Stomach (tissue), 9 donors: ENCODE results near the gene TRIM59. TPM values are rescaled to one million over a fixed set of nuclear protein-coding genes. Genes with fewer than 3 reads are reported as not detected.

Experiments
- DNase-seq, 2 donors: peaks; one replicate each; pipeline versions ENCODE4 v3.0.0 to v3.0.0-alpha.2; 2013 to 2019
- H3K27ac ChIP-seq, 5 donors: fragments of 200-600 bp in 4 of 5; sonication (generic) in 4 of 5; one replicate each; pipeline ENCODE4 v1.5.1; 2013 to 2019; ENCODE audit warnings: mild to moderate bottlenecking in 1 of 5, moderate library complexity in 1 of 5
- H3K27me3 ChIP-seq, 3 donors: fragments of 200-600 bp; sonication (generic); one replicate each; pipeline ENCODE4 v1.5.1; 2017 to 2019; ENCODE audit warnings: mixed run types in 1 of 3
- H3K36me3 ChIP-seq, 4 donors: fragments of 200-600 bp; sonication (generic); 1 replicate in 3 of 4; 2 replicates in 1 of 4; pipeline ENCODE4 v1.5.1; 2016 to 2019
- H3K4me1 ChIP-seq, 4 donors: fragments of 200-600 bp; sonication (generic); one replicate each; pipeline ENCODE4 v1.5.1; 2016 to 2019
- H3K4me3 ChIP-seq, 4 donors: fragments of 200-600 bp; sonication (generic) in 3 of 4; one replicate each; pipeline ENCODE4 v1.5.1; 2016 to 2019; ENCODE audit warnings: mild to moderate bottlenecking in 1 of 4
- H3K9me3 ChIP-seq, 4 donors: fragments of 200-600 bp; sonication (generic); one replicate each; pipeline ENCODE4 v1.5.1; 2016 to 2019
- CTCF ChIP-seq, 7 experiments: fragments of 450-650 bp in 4 of 7; fragments of 200-600 bp in 3 of 7; sonication (generic) in 3 of 7; IDR thresholded peaks; one replicate each; pipeline ENCODE4 v1.5.1; 2016 to 2019; ENCODE audit warnings: antibody characterized with exemption in 7 of 7, control low read depth in 2 of 7, mild to moderate bottlenecking in 1 of 7
- EP300 ChIP-seq: sonication (generic); formaldehyde crosslinking; IDR thresholded peaks from one replicate; pipeline ENCODE4 v1.6.1; 2017; ENCODE audit warnings: antibody characterized with exemption
- POLR2A ChIP-seq, 4 donors: fragments of 450-650 bp; IDR thresholded peaks; one replicate each; pipeline ENCODE4 v1.6.1; 2016; ENCODE audit warnings: antibody characterized with exemption in 4 of 4, control low read depth in 2 of 4, mild to moderate bottlenecking in 1 of 4, moderate library complexity in 1 of 4
- POLR2AphosphoS5 ChIP-seq, 3 donors: sonication (generic); formaldehyde crosslinking; IDR thresholded peaks; one replicate each; pipeline ENCODE4 v1.6.1; 2016; ENCODE audit warnings: antibody characterized with exemption in 3 of 3
- WGBS, 5 donors: extraction: QIAGEN DNeasy Blood & Tissue Kit in 3 of 5; methylation state at CpG; one replicate each; pipeline versions ENCODE4 v1.1.5 to v1.1.7; 2013 to 2018; 5-methylcytosine and 5-hydroxymethylcytosine counted together
- intact Hi-C: fragments of 100-400 bp; cut with DNase I; formaldehyde crosslinking; loops from one replicate; pipeline ENCODE4 v1.15.1; 2023; ENCODE audit warnings: low total_unique reads
- polyA plus RNA-seq, 3 donors: library from polyadenylated mRNA; stranded (reverse); fragments of 200-250 nt; gene quantifications; one replicate each; pipeline ENCODE4 v1.2.3, GENCODE V29; 2013
- total RNA-seq, 5 donors: library from RNA; depleted of rRNA; stranded (reverse); fragments of >200 nt; gene quantifications; one replicate each; pipeline versions ENCODE4 v1.1.0 to v1.2.3, GENCODE V29; 2014 to 2016
- donor health status: healthy with polysubstance abuse.
- donor health status: Bipolar disorder and iron deficiency.
- donor health status: healthy.

The TRIM59 gene
- total and polyA plus RNA-seq, 8 donors: 0.29 to 8.6 (median 1.3) TPM; not detected in 1

DNA sequence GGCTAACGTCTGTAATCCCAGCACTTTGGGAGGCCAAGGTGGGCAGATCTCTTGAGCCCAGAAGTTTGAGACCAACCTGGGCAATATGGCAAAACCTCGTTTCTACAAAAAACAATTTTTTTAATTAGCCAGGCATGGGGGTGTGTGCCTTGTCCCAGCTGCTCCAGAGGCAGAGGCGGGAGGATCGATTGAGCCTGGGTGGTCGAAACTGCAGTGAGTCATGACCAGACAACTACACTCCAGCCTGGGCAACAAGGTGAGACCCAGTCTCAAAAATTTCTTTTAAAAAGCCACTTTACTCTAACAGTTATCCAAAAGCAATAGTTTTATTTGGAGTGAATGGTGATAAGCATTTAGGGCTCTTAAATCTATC, 12.5 kb downstream of the TRIM59 start:
- intact Hi-C loops: no loop called here
- Histone ChIP-seq H3K9me3 (no peaks in the 10 kb centered on the region), H3K27ac (no peak overlapping the region), H3K27me3 (no peaks in the 10 kb centered on the region), H3K4me1 (no peaks in the 10 kb centered on the region), H3K4me3 (no peak overlapping the region), H3K36me3 (peaks cover 0 to 40% (median 34%) of the 10 kb centered on the region in 4 donors)
- TF ChIP-seq POLR2A (IDR thresholded peaks at IDR 0.05) (no peak), CTCF (IDR thresholded peaks at IDR 0.05) (no peak), POLR2AphosphoS5 (IDR thresholded peaks at IDR 0.05) (no peak), EP300 (no peak)
- 66 to 88% (median 84%) methylated on average over 5 of the region's 5 CpGs for WGBS, 5 donors
- DNase-seq: no peak

DNA sequence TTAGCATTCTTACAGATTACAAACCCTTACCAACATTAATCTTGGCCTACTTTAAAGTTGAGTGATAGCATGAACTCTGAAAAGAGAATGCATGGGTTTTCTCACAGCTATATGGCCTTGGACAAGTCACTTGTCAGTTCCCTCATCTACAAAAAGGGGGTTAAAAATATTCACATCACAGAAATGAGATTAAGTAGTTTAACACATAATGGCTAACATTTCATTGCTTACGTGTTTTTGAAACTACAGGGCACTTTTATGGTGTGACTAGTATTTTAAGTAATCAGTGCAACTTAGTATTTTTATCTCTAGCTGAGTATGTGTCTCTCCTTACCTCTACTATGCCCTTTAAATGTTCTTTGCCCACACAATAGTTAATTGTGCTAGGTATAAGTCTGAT, 13.8 kb downstream of the TRIM59 start:
- H3K9me3 ChIP-seq: no peaks in the 10 kb centered on the region
- DNase-seq: no peak
- no peaks in the 10 kb centered on the region for H3K4me1 ChIP-seq
- H3K36me3 ChIP-seq: peaks cover 3 to 53% (median 48%) of the 10 kb centered on the region in 4 donors
- H3K4me3 ChIP-seq: no peak overlapping the region
- no peak for TF ChIP-seq POLR2A (IDR thresholded peaks at IDR 0.05)
- TF ChIP-seq CTCF (IDR thresholded peaks at IDR 0.05): no peak
- no peak for TF ChIP-seq EP300
- no peak for TF ChIP-seq POLR2AphosphoS5 (IDR thresholded peaks at IDR 0.05)
- no peak overlapping the region for H3K27ac ChIP-seq
- WGBS, 5 donors: 77 to 96% (median 93%) methylated on average over 1 of the region's 1 CpG
- no peaks in the 10 kb centered on the region for H3K27me3 ChIP-seq
- intact Hi-C loops: no loop called here

GRCh38 chr3:160435095-160435494, 14.5 kb downstream of the TRIM59 start:
- Histone ChIP-seq H3K9me3 (no peaks in the 10 kb centered on the region), H3K27me3 (no peaks in the 10 kb centered on the region), H3K4me1 (no peaks in the 10 kb centered on the region), H3K4me3 (no peak overlapping the region), H3K36me3 (peaks cover 3 to 60% (median 54%) of the 10 kb centered on the region in 4 donors), H3K27ac (no peak overlapping the region)
- WGBS, 5 donors: 90 to 100% (median 93%) methylated on average over 2 of the region's 2 CpGs
- TF ChIP-seq EP300 (no peak), CTCF (IDR thresholded peaks at IDR 0.05) (no peak), POLR2A (IDR thresholded peaks at IDR 0.05) (no peak), POLR2AphosphoS5 (IDR thresholded peaks at IDR 0.05) (no peak)
- intact Hi-C loops: no loop called here
- DNase-seq: no peak

DNA sequence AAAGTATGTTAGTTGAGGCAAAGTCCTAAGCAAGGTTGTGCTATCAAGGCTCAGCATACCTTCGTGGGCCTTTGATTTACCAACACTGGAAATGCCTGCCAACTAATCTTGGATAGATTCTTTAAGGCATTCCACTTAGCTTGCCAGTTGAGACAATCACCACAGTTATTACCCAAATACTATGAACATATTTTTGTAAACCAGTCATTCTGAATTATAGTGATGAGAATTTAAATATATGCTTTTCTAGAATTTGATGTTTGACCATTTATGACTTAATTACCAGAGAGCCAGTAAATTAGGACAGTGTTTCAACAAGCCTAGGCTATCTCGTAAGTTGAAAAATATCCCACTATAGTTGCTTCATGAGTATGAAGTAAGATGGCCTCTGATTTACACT, 15.5 kb downstream of the TRIM59 start:
- TF ChIP-seq CTCF (IDR thresholded peaks at IDR 0.05) (no peak), POLR2AphosphoS5 (IDR thresholded peaks at IDR 0.05) (no peak), POLR2A (IDR thresholded peaks at IDR 0.05) (no peak)
- Histone ChIP-seq H3K9me3 (no peaks in the 10 kb centered on the region), H3K4me3 (no peak overlapping the region), H3K4me1 (no peaks in the 10 kb centered on the region), H3K27me3 (no peaks in the 10 kb centered on the region), H3K36me3 (peaks cover 3 to 70% (median 64%) of the 10 kb centered on the region in 4 donors), H3K27ac (no peak overlapping the region)
- 57 to 75% (median 65%) methylated on average over 2 of the region's 2 CpGs for WGBS, 5 donors
- intact Hi-C loops: no loop called here
- no peak for DNase-seq
